Peyer's patch (tissue), 4 donors: ENCODE data around the gene FILIP1L.

Source experiments
- POLR2A ChIP-seq, 2 donors: fragments of 450-650 bp; IDR thresholded peaks; one replicate each; pipeline ENCODE4 v1.5.1; 2017; ENCODE audit warnings: antibody characterized with exemption in 2 of 2, mild to moderate bottlenecking in 2 of 2, moderate library complexity in 2 of 2
- TF ChIP-seq, protein P1 (sequence below), 6 experiments: fragments of 450-650 bp in 4 of 6; fragments of 200-600 bp in 2 of 6; sonication (generic) in 1 of 6; IDR thresholded peaks; one replicate each; pipeline ENCODE4 v1.5.1; 2017 to 2019; ENCODE audit warnings: antibody characterized with exemption in 6 of 6, mild to moderate bottlenecking in 3 of 6, moderate library complexity in 1 of 6

GRCh38 chr3:99981138-99981537, 133.2 kb downstream of the FILIP1L start:
- TF ChIP-seq, protein P1, sequence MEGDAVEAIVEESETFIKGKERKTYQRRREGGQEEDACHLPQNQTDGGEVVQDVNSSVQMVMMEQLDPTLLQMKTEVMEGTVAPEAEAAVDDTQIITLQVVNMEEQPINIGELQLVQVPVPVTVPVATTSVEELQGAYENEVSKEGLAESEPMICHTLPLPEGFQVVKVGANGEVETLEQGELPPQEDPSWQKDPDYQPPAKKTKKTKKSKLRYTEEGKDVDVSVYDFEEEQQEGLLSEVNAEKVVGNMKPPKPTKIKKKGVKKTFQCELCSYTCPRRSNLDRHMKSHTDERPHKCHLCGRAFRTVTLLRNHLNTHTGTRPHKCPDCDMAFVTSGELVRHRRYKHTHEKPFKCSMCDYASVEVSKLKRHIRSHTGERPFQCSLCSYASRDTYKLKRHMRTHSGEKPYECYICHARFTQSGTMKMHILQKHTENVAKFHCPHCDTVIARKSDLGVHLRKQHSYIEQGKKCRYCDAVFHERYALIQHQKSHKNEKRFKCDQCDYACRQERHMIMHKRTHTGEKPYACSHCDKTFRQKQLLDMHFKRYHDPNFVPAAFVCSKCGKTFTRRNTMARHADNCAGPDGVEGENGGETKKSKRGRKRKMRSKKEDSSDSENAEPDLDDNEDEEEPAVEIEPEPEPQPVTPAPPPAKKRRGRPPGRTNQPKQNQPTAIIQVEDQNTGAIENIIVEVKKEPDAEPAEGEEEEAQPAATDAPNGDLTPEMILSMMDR (IDR thresholded peaks at IDR 0.05), result no peak
- TF ChIP-seq POLR2A (IDR thresholded peaks at IDR 0.05), result no peak
